ENCODE data around the gene WDR91. TPM values are rescaled to one million over a fixed set of nuclear protein-coding genes. Genes with fewer than 3 reads are reported as not detected.

Gene WDR91
- total and polyA plus RNA-seq, 2 donors (not counting 3 experiments of a cell fraction or from before 2014, with no cell fraction given), result 6.7 to 7.0 TPM

DNA sequence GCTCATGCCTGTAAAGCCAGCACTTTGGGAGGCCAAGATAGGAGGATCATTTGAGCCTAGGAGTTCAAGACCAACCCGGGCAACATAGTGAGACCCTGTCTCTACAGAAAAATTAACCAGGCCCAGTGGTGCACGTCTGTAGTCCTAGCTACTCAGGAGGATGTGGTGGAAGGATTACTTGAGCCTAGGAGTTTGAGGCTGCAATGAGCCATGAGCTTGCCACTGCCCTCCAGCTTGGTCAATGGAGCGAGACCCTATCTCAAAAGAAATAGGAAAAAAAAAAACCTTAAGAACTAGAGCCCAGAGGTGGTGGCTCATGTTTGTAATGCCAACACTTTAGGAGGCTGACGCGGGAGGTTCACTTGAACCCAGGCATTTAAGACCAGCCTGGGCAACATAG lies 24.5 kb upstream of the WDR91 start:
- BruUV-seq (replicated peaks), result no TSS peak
- CTCF ChIA-PET, result interaction anchor here (2.3 kb wide), 1 partner anchor 39 kb away, joined by 8 read pairs; no protein-coding TSS in a partner anchor
- Histone ChIP-seq H3K4me3 (replicated peaks in 1 of 3; ENCODE audit: insufficient read depth in 1 of 3, low read depth in 1 of 3, low read length in 3 of 3) (no peak overlapping the region), H3K4me2 (ENCODE audit: insufficient read depth, low read length) (no peak overlapping the region), H3K27me3 (ENCODE audit: control insufficient read depth in 2 of 2, insufficient read depth in 2 of 2, low read length in 2 of 2) (peaks cover 0 to 2% of the 10 kb centered on the region in 2 experiments), H3K27ac (ENCODE audit: insufficient read depth, low read depth, low read length) (no peak overlapping the region), H3K9me3 (replicated peaks; ENCODE audit: control insufficient read depth, insufficient read depth, low read length) (no peaks in the 10 kb centered on the region), H3K4me1 (ENCODE audit: control insufficient read depth, extremely low read depth, insufficient read depth, low read length) (no peaks in the 10 kb centered on the region), H3K36me3 (ENCODE audit: control insufficient read depth in 2 of 2, extremely low read depth in 1 of 2, insufficient read depth in 2 of 2, low read length in 2 of 2) (no peaks in the 10 kb centered on the region), H3K9me1 (replicated peaks; ENCODE audit: control insufficient read depth, extremely low read depth, insufficient read depth, low read length) (no peaks in the 10 kb centered on the region), H4K20me1 (replicated peaks; ENCODE audit: control insufficient read depth, extremely low read depth, insufficient read depth, low read length) (no peaks in the 10 kb centered on the region), H2AFZ (ENCODE audit: low read depth, low read length) (no peak overlapping the region), H3K9ac (replicated peaks; ENCODE audit: extremely low read depth, insufficient read depth, low read length) (no peak overlapping the region), H3K79me2 (ENCODE audit: control insufficient read depth, insufficient read depth, low read length) (no peaks in the 10 kb centered on the region)
- TF ChIP-seq GATA2 (IDR thresholded peaks at IDR 0.05; ENCODE audit: insufficient read depth, insufficient read length, low read depth, low read length) (no peak), MYC (IDR thresholded peaks at IDR 0.05; ENCODE audit: low read depth, low read length) (no peak), POLR2A (IDR thresholded peaks at IDR 0.05; ENCODE audit: low read depth, low read length) (no peak), FOS (IDR thresholded peaks at IDR 0.05; ENCODE audit: borderline replicate concordance, insufficient read depth, low read length) (no peak), EZH2 (IDR thresholded peaks at IDR 0.05; ENCODE audit: borderline replicate concordance, low read depth, low read length, severe bottlenecking) (no peak), MAX (IDR thresholded peaks at IDR 0.05; ENCODE audit: insufficient read depth, insufficient read length) (no peak), JUN (IDR thresholded peaks at IDR 0.05; ENCODE audit: borderline replicate concordance, insufficient read depth, insufficient read length, low read depth) (no peak), CTCF (IDR thresholded peaks at IDR 0.05; ENCODE audit: extremely low read depth in 1 of 2, insufficient read depth in 1 of 2, low read depth in 1 of 2, low read length in 2 of 2) (no peak), POLR2AphosphoS5 (IDR thresholded peaks at IDR 0.05; ENCODE audit: insufficient read depth, low read depth, low read length) (no peak)
- intact Hi-C loops (cut with micrococcal nuclease) (no loop called here), dilution Hi-C loops (cut with MboI; ENCODE audit: extremely low pct_ligation_motif_present, low sequenced_read_pairs) (no loop called here)
- POLR2A ChIA-PET, result no interaction called here
- DNase-seq (ENCODE audit: low read depth, low spot score), result no peak
- no peak for FAIRE-seq

Measured in endothelial cell of umbilical vein (primary cell).